HG02759 (cell line): ENCODE results near the gene ARHGEF10L.

Experiments used
- ATAC-seq: cut with Tn5 transposase; IDR thresholded peaks from one replicate; pipeline ENCODE4 v1.9.1; 2021; ENCODE audit warnings: mild to moderate bottlenecking, moderate library complexity; ENCODE audit not compliant: unreplicated experiment

The ARHGEF10L gene

DNA sequence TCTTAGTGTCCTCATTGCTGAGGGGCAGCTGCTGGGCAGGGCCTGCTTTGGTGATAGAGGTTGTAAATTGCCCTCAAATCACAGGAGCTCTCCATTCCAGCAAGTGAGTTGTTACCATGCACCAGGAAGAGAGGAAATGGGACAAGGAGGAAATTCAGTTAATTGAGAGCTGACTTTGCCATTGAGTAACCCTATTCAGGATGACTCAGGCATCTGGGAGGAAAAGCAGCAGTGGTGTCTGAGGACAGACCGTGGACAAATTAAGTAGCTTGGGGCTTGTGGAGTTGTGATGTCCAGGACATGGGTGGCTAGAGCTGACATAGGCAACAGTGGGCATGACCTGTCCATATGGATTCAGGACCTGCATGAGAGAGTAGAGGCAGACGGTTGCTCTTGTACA, 5.9 kb downstream of the ARHGEF10L start:
- ATAC-seq, result no peak

DNA sequence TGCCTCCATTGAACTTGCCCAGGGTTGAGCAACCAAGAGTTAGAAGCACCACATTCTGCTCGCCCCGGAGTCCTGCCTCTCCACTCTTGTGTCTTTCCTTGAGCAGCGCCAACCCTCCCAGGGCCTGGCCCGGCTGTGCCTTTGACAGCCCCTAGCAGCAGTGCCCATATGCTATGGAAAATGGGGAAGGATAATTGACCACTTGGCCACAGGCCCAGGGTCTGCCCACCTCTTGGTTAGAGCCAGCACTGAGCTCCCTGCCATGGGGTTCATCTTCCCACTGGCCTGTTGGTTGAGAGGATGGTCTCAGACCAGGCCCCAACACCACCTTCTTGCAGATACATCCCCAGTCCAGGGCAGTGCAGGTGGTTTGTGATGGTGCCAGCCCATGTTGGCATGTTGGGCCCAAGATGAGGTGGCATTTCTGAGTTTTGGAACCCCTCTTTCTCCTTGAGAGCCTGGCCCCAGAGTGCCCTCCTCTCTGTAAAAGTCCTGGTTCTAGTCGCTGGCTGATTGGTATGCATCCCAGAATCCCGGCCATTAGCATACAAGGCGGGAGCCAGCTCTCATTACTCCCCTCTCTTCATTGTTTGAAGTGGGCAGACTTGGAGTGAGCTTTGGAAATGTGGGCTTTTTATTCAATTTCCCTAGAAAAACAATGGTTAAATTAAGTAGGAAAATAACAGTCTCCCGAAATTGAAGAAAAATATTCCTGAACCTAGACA, 7.6 kb downstream of the ARHGEF10L start:
- ATAC-seq, result no peak

DNA sequence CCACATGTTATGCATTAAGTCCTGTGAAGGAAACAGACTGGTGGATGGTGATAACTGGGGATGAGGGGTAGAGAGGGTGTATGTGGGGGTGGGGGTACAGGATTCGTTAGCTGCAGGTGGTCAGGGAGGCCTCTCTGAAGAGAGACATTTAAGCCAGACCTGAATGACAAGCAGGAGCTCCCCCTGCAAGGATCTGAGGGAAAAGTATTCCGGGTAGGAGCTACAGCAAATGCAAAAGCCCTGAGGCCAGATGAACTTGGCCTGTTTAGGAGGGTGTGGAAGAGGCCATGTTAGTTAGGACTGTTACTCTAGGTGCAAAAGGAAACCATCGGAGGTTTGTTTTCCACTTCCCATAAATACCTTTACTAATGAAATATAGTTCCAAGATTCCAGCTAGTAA, 9.9 kb downstream of the ARHGEF10L start:
- ATAC-seq, result no peak

DNA sequence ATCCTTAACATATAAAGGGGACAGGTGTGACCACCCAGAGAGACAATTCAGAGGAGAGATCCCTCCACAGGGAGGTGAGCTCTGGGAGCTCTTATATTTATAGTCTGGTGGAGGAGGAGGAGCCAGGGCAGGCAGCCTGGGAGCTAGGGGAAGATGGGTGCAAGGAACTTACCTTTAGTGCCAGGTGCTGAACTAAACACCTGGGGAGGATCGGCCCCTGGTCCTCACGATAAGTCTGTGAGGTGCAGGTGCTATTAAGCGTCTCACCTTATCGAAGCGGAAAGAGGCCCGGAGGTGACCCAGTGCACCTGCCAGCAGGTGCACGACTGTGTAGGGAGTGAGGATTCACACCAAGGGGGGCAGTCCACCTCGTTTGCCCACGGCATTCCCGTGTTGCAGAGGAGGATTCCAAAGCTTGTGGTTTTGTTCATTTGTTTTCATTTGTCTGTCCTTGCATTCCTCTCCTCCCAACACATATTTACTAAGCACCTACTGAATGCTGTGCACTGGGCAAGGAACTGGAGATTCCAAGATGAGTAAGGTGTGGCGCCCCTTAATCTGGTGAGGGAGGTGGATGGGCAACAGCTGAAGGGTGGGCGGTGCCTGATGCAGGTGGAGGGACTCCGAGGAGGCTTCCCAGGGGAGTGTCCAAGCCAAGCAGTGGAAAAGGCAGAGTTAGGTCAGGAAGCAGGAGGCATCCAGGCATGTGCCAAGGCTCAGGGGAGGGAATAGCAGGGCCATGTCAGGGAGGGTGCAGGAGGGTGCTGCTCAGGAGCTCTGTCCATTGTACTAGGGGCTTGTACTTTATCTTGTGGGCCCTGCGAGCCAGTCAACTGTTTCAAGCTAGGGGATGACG, 11.5 kb downstream of the ARHGEF10L start:
- ATAC-seq, result no peak

DNA sequence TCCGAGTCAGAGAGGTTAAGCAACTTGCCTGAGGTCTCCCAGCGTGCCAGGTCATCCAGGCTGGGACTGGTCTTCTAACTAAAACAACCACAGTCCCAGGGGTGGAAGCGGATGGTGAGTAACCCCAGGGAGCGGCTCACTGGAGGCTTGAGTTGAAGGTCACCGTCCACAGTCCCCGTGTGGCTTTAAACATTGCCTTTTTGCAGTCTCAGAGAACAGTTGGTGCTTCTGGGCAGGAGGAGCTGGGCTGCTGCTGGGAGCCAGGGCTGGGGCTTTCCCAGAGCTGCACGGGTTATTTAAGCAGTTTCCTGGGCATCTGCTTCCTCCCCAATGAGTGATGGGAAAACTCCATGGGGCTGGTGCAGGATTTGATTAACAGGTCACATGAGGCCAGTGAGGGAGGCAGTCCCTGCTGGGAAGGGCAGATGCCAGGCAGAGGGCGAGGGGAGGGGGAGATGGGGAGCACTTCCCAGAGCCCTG, 12.3 kb downstream of the ARHGEF10L start:
- no peak for ATAC-seq

DNA sequence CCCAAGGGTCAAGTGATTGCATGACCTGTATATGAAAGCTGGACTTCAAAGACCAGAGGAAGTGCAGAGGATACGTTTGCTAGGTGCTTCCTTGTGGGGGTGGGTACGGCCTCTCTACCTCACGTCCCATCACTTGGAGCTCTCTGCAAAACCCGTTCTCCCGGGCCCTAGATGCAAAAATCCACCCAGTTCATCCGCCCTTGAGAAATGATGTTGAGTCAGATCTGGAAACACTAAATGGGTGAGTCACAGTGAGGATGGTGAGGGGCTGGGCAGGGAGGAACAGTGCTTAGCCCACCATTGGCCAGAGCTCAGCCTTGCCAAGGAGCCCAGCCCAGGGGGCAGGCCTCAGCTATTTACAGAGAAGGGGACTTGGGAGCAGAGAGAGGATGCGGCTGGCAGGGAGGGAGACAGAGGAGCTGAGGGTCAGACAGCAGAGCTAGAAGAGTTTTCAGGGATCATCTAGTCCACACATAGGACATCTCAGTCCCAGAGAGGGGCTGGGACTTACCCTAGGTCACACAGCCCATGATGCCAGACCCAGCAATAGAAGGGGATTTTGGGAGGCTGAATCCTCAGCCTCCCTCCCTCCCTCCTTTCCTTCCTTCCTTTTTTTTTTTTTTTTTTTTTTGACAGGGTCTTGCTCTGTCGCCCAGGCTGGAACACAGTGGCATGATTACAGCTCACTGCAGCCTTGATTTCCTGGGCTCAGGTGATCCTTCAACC, 14.6 kb downstream of the ARHGEF10L start:
- ATAC-seq, result no peak

DNA sequence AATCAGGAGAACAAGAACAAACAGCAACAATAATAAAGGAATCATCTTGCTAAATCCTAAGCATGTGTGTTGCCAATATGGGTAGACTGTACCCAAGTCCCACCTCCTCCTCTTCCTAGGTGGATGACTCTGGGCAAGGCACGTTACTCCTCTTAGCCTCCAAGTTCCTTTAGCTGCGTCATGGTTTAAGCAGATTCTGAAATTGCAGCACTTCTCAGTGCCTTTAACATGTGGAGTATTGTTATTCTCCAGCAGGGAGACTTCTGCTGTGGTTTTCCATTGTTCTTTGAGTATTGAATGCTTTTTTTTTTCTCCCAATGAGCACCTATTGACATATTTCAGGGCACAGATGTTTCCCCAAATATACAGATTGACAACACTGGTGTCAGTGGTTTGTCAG, 15.5 kb downstream of the ARHGEF10L start:
- ATAC-seq, result no peak

DNA sequence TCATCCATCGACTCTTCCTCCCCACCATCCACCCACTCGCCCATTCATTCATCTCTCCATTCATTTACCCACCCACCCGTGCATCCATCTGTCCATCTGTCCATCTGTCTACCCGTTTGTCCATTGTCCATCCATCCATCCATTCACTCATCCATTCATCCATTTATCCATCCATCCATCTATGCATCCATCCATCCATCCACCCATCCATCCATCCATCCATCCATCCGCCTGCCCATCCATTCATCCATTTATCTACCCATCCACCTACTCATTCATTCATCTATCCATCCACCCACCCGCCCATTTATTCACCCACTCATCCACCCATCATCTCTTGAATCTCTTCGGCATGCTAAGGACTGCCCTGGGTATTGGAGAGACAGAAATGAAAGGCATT, 18.5 kb downstream of the ARHGEF10L start:
- no peak for ATAC-seq

DNA sequence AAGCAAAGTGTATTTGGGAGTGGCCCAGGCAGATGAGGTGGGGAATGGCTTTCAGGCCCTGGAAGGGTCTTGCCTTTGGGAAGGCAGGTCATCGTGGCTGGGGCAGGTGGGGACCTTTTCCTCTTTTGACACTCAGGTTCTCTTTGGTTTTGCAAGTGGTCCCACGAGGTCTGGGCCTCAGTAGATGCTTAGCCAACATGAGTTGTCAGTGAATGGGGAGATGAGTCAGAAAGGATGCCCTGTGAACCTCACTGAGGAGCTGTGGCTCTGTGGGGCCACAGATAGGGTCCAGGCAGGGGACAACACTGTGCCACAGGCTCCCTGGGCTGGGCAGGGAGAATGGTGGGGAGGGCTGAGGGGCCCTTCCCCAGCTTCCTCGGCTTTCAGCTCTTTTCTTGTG, 19.0 kb downstream of the ARHGEF10L start:
- ATAC-seq, result no peak

DNA sequence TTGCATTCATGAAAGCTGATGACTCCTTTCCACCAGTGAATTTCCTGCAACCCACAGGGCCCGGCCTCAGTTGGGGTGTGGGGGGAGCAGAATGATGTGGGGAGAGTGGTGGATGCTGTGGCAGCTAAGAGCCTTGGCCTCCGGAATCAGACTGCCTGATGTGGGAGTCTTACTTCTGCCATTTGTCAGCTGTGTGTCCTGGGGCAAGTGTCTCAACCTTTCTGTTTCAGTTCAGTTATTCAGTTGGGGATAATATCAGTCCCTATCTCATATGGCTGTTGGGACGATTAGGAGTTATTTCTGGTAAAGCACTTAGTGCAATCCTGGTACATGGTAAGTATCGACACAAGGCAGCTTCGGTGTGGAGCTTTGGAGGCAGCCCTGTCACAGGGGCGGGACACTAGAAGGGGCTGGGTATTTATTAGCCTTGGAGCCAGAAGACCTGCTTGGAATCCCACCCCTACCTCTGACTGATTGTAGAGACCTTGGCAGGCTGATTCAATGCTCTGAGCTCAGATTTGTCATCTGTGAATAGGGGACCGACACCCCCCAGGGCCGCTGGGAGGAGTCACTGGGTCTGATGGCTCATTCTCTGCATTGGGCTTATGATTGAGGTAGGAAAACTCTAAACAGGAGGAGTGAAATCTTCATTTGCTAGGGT, 19.6 kb downstream of the ARHGEF10L start:
- no peak for ATAC-seq

DNA sequence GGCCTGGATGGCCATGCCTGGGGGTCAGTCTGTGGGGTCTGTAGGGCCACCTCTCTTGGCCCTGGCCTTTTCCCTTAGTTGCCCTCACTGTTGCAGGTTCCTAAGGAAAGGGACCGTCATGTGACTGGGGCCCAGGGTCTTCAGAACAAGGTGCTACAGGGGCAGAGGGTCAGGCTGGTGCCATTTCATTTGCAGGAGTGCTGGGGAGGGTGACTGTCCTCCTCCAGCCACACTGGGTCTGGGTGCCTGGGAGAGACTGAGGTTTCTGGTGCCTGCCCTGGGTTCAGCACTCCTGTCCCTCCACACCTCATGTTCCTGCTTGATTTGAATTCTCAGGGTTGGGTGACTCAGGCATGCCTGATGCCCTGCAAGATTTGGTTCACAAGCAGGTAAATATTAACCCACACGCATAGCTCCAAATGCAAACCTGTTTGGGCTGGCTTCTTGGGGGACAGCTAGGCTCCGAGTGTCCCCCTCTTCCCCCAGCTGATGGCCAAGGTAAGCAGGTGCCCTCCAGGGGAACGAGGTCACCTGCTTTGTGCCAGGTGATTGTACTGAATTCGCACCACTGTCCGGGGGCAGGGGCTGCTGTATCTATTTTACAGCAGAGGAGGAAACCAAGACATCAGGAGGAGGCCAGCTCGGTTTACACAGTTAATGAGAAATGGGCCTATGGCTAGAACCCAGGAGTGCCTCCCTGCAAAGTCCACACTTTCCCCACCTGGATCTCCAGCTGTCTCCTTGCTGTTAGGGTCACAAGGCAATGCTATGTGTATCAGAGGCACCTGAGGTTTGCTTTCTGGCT, 20.3 kb downstream of the ARHGEF10L start:
- ATAC-seq, result no peak

DNA sequence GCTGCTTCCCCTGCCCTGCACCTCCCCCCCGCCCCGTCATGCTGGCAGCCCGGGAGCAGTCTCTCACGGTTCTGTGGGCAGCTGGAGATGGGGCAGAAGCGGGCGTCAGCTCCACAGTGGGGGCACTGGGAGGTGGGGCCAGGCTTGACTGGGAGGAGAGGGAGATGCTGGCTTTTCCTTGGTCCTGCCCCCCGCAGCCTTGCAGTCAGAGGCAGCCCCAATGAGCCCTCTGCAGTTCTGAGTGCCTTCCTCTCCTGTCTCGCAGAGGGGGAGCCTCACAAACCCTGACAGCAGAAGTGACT, 21.7 kb downstream of the ARHGEF10L start:
- ATAC-seq, result no peak

DNA sequence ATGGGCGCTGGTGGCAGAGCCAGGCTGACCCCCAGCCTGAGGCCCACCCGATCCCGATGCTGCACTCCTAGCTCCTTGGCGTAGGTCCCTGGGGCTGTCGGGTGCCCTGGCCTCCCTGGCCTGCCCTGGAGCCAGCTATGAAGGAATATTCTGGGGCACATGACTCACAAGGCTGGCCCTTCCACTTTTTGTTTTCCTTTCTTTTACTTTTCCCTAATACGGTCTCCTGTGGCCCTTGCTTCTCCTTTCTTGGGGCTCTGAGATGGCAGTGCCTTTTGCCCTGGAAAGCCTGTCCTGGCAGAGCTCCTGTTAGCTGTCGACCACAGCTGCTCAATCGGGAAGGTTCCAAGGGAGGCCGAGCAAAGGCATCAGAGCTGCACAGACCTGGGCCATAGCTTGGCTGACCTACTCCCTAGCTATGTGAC, 22.1 kb downstream of the ARHGEF10L start:
- no peak for ATAC-seq

DNA sequence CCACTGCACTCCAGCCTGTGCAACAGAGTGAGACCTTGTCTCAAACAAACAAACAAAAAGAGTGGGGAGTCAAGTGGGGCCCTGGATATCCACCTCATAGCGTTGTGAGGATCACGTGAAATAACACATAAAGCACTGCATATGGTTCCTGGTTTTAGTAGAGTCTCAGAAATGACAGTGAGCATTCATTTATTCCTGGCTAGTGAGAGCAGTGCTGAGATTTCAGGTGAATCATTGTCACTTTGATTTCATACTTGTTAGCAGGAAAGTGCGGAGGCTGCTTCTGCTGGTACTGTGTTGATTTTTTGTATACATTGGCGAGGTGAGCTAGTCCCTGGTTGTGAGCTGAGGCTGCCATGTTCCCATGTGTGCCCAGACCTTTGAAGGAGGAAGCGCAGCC, 22.9 kb downstream of the ARHGEF10L start:
- ATAC-seq, result no peak

DNA sequence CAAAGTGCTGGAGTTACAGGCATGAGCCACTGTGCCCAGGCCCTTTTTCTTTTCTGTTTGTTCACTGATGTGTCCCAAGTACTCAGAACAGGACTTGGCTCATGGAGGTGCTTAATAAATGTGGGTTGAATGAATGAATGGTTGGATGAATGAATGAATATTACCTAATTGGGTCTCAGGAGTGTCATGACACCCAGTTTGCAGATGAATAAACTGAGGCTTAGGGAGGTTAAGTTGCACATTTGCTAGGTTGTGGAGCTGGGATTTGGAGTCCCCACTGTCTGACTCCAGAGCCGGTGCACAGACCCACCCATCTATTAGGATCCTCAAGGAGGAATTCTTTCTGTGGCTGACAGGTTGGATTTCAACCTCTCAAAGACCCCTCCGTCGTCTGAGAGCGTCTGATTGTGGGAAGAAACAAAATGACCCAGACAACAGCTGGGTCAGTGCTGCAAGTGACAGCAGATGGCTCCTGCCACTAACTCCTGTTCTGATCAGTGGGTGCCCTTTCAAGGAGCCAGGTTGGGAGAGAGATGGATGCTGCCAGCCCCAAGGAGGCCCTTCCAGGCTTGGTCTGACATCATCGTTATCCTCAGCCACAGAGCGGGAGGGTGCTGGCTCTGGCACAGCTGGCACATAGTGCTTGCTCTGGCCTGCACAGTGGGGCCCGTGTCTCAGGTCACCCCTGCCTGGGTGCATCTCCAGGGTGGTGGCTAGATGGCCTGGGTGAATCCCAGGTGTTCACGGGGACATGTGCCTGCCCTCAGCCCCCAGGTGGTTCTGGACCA, 24.2 kb downstream of the ARHGEF10L start:
- ATAC-seq, result no peak

DNA sequence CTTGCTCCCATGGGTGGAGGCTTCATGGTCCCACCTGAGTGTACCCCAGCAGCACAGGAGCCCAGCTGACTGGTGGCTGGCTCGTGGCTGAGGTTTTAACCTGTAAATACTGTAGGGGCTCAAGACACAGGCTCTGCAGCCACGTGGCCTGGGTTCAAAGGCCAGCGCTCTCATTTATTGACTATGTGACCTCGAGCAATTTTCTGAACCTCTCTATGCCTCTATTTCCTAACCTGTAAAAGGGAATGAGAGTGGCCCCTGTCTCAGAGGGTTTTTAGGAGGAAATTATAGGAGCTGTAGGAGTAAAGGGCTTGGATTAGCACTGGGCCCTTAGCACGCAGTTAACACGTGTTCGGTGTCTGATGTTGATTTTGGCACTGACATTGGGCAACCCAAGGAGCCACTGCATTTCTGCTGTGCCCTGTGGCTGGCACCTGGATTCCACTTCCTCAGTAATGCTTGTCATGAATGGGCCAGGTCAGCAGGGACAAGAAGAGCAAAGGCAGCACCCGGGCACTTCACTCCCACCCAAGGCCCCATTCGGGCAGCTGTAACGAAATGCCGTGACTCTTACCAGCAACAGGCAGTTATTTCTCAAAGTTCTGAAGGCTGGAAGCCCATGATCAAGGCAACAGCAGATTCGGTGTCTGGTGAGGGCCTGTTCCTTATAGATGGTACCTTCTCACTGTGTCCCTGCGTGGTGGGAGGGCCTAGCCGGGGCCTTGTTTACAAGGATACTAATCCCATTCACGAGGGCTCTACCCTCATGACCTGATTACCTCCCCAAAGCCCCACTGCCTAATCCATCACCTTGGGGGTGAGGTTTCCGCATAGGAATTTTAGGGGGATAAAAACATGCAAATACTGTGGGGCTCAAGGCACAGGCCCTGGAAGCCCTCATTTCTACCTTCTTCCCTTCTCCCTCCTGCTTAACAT, 25.2 kb downstream of the ARHGEF10L start:
- ATAC-seq, result no peak

DNA sequence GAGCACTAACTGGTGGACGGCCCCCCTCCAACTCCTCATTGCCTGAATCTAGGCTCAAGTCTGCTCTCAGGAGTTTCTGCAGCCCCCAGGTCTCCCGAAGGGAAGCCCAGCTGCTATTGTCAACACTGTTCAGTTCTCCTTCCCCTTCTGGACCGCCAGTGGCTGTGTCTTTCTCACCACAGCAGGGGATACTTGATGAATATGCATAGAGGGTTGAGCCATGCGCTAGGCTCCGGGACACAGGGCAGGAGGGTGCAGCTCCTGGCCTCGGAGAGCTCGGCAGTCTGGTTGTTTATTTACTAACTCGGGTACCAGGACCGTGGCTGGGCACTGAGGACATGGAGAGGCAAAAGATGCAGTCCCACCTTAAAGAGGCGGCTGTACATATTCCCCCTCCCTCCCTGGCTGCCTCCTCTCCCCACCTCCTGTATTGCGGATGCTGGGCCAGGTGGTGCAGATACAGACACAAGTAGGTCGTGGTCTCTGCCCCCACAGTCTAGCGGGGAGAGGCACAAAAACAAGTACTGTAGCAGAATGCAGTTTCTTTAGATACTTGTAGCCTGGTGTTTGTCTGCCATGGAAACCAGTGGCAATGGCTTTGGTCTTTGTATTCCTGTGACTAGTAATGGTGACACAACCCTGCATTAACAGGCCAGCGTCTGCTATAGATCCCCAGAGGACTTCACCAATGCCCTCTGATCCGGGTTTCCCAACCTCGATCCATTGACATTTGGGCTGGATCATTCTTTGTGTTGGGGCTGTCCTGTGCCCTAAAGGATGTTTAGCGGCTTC, 26.2 kb downstream of the ARHGEF10L start:
- no peak for ATAC-seq

DNA sequence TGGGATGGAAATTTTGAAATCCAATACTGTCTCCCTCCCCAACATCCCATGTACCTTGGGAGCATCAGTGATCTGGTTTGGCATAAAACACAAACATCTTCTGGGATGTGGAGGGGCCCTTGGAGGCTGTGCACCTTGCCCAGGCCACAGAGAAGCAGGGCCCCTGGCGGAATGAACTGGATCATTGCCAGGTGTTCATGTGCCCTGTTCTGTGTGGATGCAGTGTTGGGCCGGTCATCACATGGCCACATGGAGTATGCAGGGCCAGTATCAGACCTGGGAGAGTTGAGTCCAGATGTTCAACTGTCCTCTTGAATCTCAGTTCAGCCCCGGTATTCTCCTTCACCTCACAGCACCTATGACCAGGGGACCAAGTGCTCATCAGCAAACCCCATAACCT, 26.9 kb downstream of the ARHGEF10L start:
- ATAC-seq, result no peak
